Measurements from ENCODE around the gene TRPC3.

The TRPC3 gene

GRCh38 chr4:121951521-121952110, at the start of gene TRPC3:
TSS of gene TRPC3 (minus strand) at chr4:121952060. CDS start at chr4:121951680, 380 bp downstream.
- peak; percentile 49 for DNase-seq

GRCh38 chr4:122000849-122001248, 49.0 kb upstream of the TRPC3 start:
- no peak for DNase-seq

GRCh38 chr4:121998024-121998423, 46.2 kb upstream of the TRPC3 start:
- peak; percentile 72 for DNase-seq

GRCh38 chr4:121995790-121996537, 44.1 kb upstream of the TRPC3 start:
- no peak for DNase-seq

DNA sequence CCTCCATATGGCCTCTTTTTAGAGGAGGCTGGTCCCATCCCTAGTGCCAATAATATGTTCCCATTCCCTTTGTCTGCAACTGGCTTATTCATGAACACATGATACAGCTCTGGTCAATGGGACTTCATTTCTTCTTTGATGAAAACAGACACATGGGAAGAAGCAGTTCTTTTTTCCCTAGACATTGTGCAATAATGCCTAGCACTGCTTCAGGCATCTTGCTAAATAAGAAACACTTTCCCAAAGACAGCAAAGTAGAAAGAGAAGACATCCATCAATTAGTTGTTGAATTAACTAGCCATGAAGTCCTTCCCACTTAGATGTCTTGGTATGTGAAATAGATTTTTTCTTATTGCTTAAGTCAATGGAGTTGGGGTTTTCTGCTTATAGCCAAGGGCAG, 40.1 kb upstream of the TRPC3 start:
- no peak for DNase-seq

DNA sequence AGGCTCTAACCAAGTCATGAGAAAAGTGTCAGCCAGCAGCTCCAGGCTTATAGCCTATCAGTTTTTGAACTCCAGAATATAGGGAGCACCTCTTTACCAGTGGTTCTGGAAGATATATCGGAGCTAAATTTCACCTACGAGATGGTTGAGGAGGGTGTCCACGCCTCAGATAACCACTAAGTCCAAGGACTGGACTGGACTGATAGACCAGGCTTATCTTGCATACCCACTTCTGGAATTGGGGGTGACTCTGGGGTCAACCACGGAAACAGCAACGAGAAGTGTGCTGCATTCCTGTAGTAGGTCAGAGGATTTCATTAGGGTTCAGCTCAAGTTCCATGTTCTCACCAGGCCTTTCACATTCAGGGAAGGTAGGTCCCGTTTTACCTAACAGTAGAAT, 38.6 kb upstream of the TRPC3 start:
- no peak for DNase-seq

- no peak for DNase-seq
Measured at GRCh38 chr4:121989715-121990114, 37.9 kb upstream of the TRPC3 start.

DNA sequence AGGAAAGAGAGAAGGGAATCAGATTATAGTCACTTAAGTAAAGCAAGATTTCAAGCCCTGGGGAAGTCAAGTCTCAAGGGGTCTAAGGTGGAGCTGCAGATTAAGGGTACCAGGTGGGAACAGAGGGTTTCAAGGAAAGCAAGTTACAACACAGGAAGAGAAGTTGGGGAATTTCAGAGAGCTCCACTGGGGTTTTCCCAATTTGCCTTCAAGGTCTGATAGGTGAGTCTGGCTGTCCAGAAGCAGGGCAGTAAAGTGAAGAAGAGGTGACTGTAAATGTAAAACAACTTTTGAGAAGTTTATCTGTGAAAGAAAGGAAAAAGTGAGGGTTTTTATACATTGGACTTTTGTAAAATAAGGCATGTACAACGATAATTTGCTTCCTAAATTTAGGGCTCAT, 37.1 kb upstream of the TRPC3 start:
- DNase-seq: no peak

- no peak for DNase-seq
Measured at GRCh38 chr4:121980643-121981042, 28.8 kb upstream of the TRPC3 start.

DNA sequence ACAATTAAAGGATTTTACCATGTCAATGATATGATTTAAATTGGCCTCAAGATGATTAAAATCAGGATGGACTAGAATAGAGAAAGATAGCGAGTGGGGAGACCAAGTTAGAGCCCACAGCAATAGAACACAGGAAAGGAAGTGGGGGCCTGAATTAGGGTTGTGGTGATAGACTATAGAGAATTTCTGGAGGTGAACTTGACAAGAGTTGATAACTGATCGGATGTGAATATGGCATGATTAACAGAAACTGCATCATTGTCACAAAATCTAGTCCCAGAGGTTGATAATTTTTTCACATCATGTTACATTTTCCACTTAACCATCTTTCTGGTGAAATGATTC, 26.3 kb upstream of the TRPC3 start:
- DNase-seq: no peak

GRCh38 chr4:121977251-121978171, 25.7 kb upstream of the TRPC3 start:
- peak; percentile 32 for DNase-seq

DNA sequence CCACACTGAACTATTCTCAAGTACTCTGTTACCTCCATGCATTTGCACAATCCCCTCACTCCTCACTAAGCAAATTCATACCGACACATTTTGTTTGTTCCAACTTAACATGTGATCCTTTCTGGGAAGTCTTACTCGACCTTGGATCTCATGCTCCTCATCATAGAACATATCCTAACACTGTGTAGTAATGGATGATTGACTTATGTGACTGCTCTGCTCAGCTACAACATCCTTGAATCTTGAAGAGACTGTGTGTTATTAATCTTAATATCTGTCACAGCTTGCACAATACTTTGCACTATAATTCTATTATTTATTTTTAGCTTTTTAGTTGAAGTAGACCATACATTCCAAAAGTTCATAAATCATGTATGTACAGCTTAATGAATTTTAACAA, 23.9 kb upstream of the TRPC3 start:
- no peak for DNase-seq

- no peak for DNase-seq
Measured at GRCh38 chr4:121973816-121974215, 22.0 kb upstream of the TRPC3 start.

GRCh38 chr4:121968859-121969258, 17.0 kb upstream of the TRPC3 start:
- DNase-seq: no peak

DNA sequence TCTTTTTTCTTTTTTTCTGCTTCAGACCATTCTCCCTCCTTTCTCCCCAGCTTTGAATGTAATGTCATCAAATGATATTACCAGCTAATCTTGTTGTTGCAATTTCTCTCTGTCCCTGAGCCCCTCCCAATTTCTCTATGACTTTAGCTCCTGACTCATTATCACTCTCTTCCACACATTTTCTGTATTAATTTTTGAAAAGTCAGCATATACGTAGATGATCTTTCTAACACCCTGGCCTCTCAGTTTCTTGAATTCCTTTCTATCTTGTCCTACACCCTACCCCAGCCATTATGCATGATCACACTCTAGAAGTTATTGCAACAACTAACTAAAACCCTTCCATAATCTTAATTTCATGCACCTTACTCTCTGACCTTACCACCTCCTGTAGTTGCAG, 13.1 kb upstream of the TRPC3 start:
- DNase-seq: no peak

- no peak for DNase-seq
Measured at GRCh38 chr4:121960818-121961217, 9.0 kb upstream of the TRPC3 start.

GRCh38 chr4:121958777-121959176, 6.9 kb upstream of the TRPC3 start:
- no peak for DNase-seq

- DNase-seq: peak; percentile 18
Measured at GRCh38 chr4:121957266-121957665, 5.4 kb upstream of the TRPC3 start.

GRCh38 chr4:121953860-121954259, 2.0 kb upstream of the TRPC3 start:
- no peak for DNase-seq

GRCh38 chr4:121952290-121952689, 430 bp upstream of the TRPC3 start:
- no peak for DNase-seq

- DNase-seq: peak; percentile 47
Measured at GRCh38 chr4:121950680-121951520, 960 bp downstream of the TRPC3 start.

GRCh38 chr4:121950212-121950679, 1.6 kb downstream of the TRPC3 start:
- peak; percentile 69 for DNase-seq

GRCh38 chr4:121946644-121947043, 5.2 kb downstream of the TRPC3 start:
- no peak for DNase-seq

Measured in DMS53 (cell line).